H9 (cell line): ENCODE data around the gene PTCRA. TPM values are rescaled to one million over a fixed set of nuclear protein-coding genes. Genes with fewer than 3 reads are reported as not detected.

Source experiments
- DNase-seq: peaks from one replicate; pipeline ENCODE4 v3.0.0-alpha.2; 2017
- H2AFZ ChIP-seq: one replicate; pipeline ENCODE4 v1.6.1; 2013; ENCODE audit warnings: mild to moderate bottlenecking, low read length, control low read depth, moderate library complexity
- H2AK5ac ChIP-seq: 2 replicates; pipeline ENCODE4 v1.6.1; 2013; ENCODE audit warnings: low read length, control low read depth, mixed read lengths; ENCODE audit not compliant: insufficient read length
- H2BK120ac ChIP-seq: one replicate; pipeline ENCODE4 v1.6.1; 2013; ENCODE audit warnings: low read depth, mild to moderate bottlenecking, low read length, control low read depth, inconsistent platforms; ENCODE audit not compliant: poor library complexity, severe bottlenecking
- H2BK12ac ChIP-seq: 2 replicates; pipeline ENCODE4 v1.6.1; 2013; ENCODE audit warnings: low read length, control low read depth, mixed read lengths, low read depth; ENCODE audit not compliant: insufficient read length
- H2BK15ac ChIP-seq: 2 replicates; pipeline ENCODE4 v1.6.1; 2013; ENCODE audit warnings: low read depth, low read length, control low read depth
- H2BK20ac ChIP-seq: one replicate; pipeline ENCODE4 v1.6.1; 2013; ENCODE audit warnings: low read depth, mild to moderate bottlenecking, low read length, control low read depth, inconsistent platforms; ENCODE audit not compliant: poor library complexity, severe bottlenecking
- H2BK5ac ChIP-seq: 2 replicates; pipeline ENCODE4 v1.6.1; 2013; ENCODE audit warnings: low read length, control low read depth, mixed read lengths; ENCODE audit not compliant: insufficient read length
- H3K14ac ChIP-seq: 2 replicates; pipeline ENCODE4 v1.6.1; 2013; ENCODE audit warnings: low read length, control low read depth; ENCODE audit not compliant: insufficient read depth
- H3K18ac ChIP-seq: 2 replicates; pipeline ENCODE4 v1.6.1; 2013; ENCODE audit warnings: low read depth, mild to moderate bottlenecking, mixed read lengths, low read length, control low read depth; ENCODE audit not compliant: insufficient read length
- H3K23ac ChIP-seq: 2 replicates; pipeline ENCODE4 v1.6.1; 2013; ENCODE audit warnings: low read length, control low read depth, mixed read lengths, low read depth; ENCODE audit not compliant: insufficient read length
- H3K23me2 ChIP-seq: 2 replicates; pipeline ENCODE4 v1.6.1; 2013; ENCODE audit warnings: low read depth, mild to moderate bottlenecking, mixed read lengths, low read length, control low read depth; ENCODE audit not compliant: insufficient read length, poor library complexity, severe bottlenecking
- H3K27ac ChIP-seq: 2 replicates; pipeline ENCODE4 v1.5.1; 2013; ENCODE audit warnings: low read length, control low read depth, mixed read lengths, low read depth; ENCODE audit not compliant: insufficient read length
- H3K27me3 ChIP-seq: 2 replicates; pipeline ENCODE4 v1.6.1; 2013; ENCODE audit warnings: low read length, control low read depth, inconsistent platforms; ENCODE audit not compliant: insufficient read depth
- H3K4ac ChIP-seq: 2 replicates; pipeline ENCODE4 v1.6.1; 2013; ENCODE audit warnings: low read depth, mild to moderate bottlenecking, control low read depth, inconsistent platforms, low read length, moderate library complexity
- H3K4me1 ChIP-seq: 2 replicates; pipeline ENCODE4 v1.6.1; 2013; ENCODE audit warnings: low read length, control low read depth, inconsistent platforms; ENCODE audit not compliant: insufficient read depth
- H3K4me2 ChIP-seq: 2 replicates; pipeline ENCODE4 v1.6.1; 2013; ENCODE audit warnings: low read length, control low read depth, mixed read lengths; ENCODE audit not compliant: insufficient read length, insufficient read depth
- H3K56ac ChIP-seq: 2 replicates; pipeline ENCODE4 v1.6.1; 2013; ENCODE audit warnings: low read depth, mild to moderate bottlenecking, mixed read lengths, low read length, control low read depth; ENCODE audit not compliant: insufficient read length
- H3K79me1 ChIP-seq: 2 replicates; pipeline ENCODE4 v1.6.1; 2013; ENCODE audit warnings: low read depth, mild to moderate bottlenecking, moderate library complexity, low read length, control low read depth, inconsistent platforms; ENCODE audit not compliant: insufficient read depth, poor library complexity, severe bottlenecking
- H3K79me2 ChIP-seq: 2 replicates; pipeline ENCODE4 v1.6.1; 2013; ENCODE audit warnings: low read length, control low read depth, inconsistent platforms; ENCODE audit not compliant: insufficient read depth
- H3K9ac ChIP-seq: 2 replicates; pipeline ENCODE4 v1.6.1; 2013; ENCODE audit warnings: low read length, control low read depth, mixed read lengths; ENCODE audit not compliant: insufficient read length; ENCODE audit errors: extremely low read depth
- H3K9me3 ChIP-seq: one replicate; pipeline ENCODE4 v1.6.1; 2013; ENCODE audit warnings: low read depth, low read length, inconsistent platforms; ENCODE audit not compliant: control insufficient read depth
- H3T11ph ChIP-seq: one replicate; pipeline ENCODE4 v1.6.1; 2013; ENCODE audit warnings: mild to moderate bottlenecking, low read length, control low read depth, inconsistent platforms
- H4K20me1 ChIP-seq: one replicate; pipeline ENCODE4 v1.6.1; 2013; ENCODE audit not compliant: control insufficient read depth, insufficient read length, insufficient read depth
- H4K5ac ChIP-seq: 2 replicates; pipeline ENCODE4 v1.6.1; 2013; ENCODE audit warnings: low read depth, mild to moderate bottlenecking, mixed read lengths, low read length, control low read depth; ENCODE audit not compliant: insufficient read length
- H4K8ac ChIP-seq: replicated peaks from 2 replicates; pipeline ENCODE4 v1.6.1; 2013; ENCODE audit warnings: low read length, control low read depth, mixed read lengths, low read depth; ENCODE audit not compliant: insufficient read length
- H4K91ac ChIP-seq: 2 replicates; pipeline ENCODE4 v1.6.1; 2013; ENCODE audit warnings: low read depth, mild to moderate bottlenecking, moderate library complexity, mixed read lengths, low read length, control low read depth; ENCODE audit not compliant: insufficient read length
- H3K27ac Mint-ChIP-seq, 3 experiments: 2 replicates in 2 of 3; 3 replicates in 1 of 3; pipeline ENCODE4 v1.8.0; 2020 to 2021; ENCODE audit warnings: mixed read lengths in 3 of 3, mild to moderate bottlenecking in 1 of 3, moderate library complexity in 1 of 3
- H3K27me3 Mint-ChIP-seq: 2 replicates; pipeline ENCODE4 v1.8.0; 2021; ENCODE audit warnings: low read depth, mild to moderate bottlenecking, moderate library complexity, mixed read lengths
- H3K36me3 Mint-ChIP-seq, 3 experiments: 2 replicates in 2 of 3; 3 replicates in 1 of 3; pipeline ENCODE4 v1.8.0; 2020 to 2021; ENCODE audit warnings: low read depth in 3 of 3, mixed read lengths in 3 of 3; ENCODE audit not compliant: insufficient read depth in 1 of 3
- H3K4me1 Mint-ChIP-seq, 2 experiments: 2 replicates each; pipeline ENCODE4 v1.8.0; 2020; ENCODE audit warnings: mixed read lengths in 2 of 2
- H3K4me3 Mint-ChIP-seq, 2 experiments: 2 replicates in 1 of 2; 3 replicates in 1 of 2; pipeline ENCODE4 v1.8.0; 2020 to 2021; ENCODE audit warnings: mild to moderate bottlenecking in 2 of 2, mixed read lengths in 2 of 2, moderate library complexity in 1 of 2
- H3K9me3 Mint-ChIP-seq, 2 experiments: 2 replicates in 1 of 2; 3 replicates in 1 of 2; pipeline ENCODE4 v1.8.0; 2020; ENCODE audit warnings: mild to moderate bottlenecking in 2 of 2, mixed read lengths in 2 of 2, moderate library complexity in 1 of 2
- CTCF ChIP-seq: fragments of 200-600 bp; sonication (generic); conservative IDR thresholded peaks from 3 replicates; pipeline ENCODE4 v1.8.0; 2021; ENCODE audit warnings: antibody characterized with exemption, mild to moderate bottlenecking
- WGBS: extraction: QIAGEN DNeasy Blood & Tissue Kit; methylation state at CpG from one replicate; pipeline ENCODE4 v1.1.7; 2013; ENCODE audit warnings: missing lambda C conversion rate, low lambda C conversion rate, mixed read lengths; ENCODE audit not compliant: insufficient read length; ENCODE audit errors: extremely low coverage; 5-methylcytosine and 5-hydroxymethylcytosine counted together
- total RNA-seq: library from RNA; stranded (reverse); gene quantifications from 2 replicates; pipeline ENCODE4 v1.2.1, GENCODE V29; 2021

Gene PTCRA
- total RNA-seq, 1 experiment from 2014 or later: not detected

DNA sequence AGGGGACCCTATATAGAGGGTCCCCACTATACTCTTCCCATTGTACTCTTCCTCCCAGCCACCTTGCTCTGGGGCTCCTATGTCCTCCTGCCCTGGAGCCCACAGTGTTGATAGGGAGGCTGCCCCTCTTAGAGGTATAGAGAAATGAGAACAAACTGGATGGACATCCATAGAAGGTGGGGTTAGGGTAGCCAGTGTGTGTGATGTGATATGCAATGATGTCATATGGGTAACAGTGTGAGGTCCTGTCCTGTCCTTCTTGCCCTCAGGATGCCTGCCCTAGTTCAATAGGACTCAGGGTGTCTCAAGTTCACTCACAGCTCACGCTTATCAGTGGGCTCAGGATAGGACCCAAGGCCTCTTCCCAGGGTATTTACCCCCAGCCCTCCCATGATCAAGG is 435 bp downstream of the PTCRA start:
- DNase-seq: no peak
- no peaks in the 10 kb centered on the region for H3K36me3 Mint-ChIP-seq
- H3K14ac ChIP-seq: no peak overlapping the region
- no CpG with 5 or more reads among the region's 1 CpG for WGBS
- no peak overlapping the region for H2BK15ac ChIP-seq
- H3K9me3 Mint-ChIP-seq: no peaks in the 10 kb centered on the region; a peak in 1 of 5 replicates
- no peak overlapping the region for H3K27ac ChIP-seq
- no peaks in the 10 kb centered on the region for H3K79me1 ChIP-seq
- no peak overlapping the region for H4K8ac ChIP-seq
- no peaks in the 10 kb centered on the region for H3K27me3 ChIP-seq
- H3K56ac ChIP-seq: no peak overlapping the region
- peaks cover under 1 to 1% of the 10 kb centered on the region in 2 experiments; a peak in 3 of 4 replicates for H3K4me1 Mint-ChIP-seq
- no peaks in the 10 kb centered on the region for H3K23me2 ChIP-seq
- no peak overlapping the region for H4K91ac ChIP-seq
- H3K9me3 ChIP-seq: no peaks in the 10 kb centered on the region
- no peak overlapping the region for H2AK5ac ChIP-seq
- no peak overlapping the region for H3K4me2 ChIP-seq
- H3K4ac ChIP-seq: no peak overlapping the region
- no peak overlapping the region for H4K5ac ChIP-seq
- no peak overlapping the region for H2BK12ac ChIP-seq
- no peaks in the 10 kb centered on the region for H3K4me1 ChIP-seq
- 0 out of 2 replicates have a peak, but pooled peaks cover 1% of the 10 kb centered on the region for H3K27me3 Mint-ChIP-seq
- TF ChIP-seq CTCF: no peak
- no peak overlapping the region for H3K23ac ChIP-seq
- H3K79me2 ChIP-seq: no peaks in the 10 kb centered on the region
- no peak overlapping the region for H2BK120ac ChIP-seq
- H3K18ac ChIP-seq: no peak overlapping the region
- H2BK5ac ChIP-seq: no peak overlapping the region
- no peak overlapping the region for H2AFZ ChIP-seq
- no peaks in the 10 kb centered on the region for H4K20me1 ChIP-seq
- no peak overlapping the region for H3K9ac ChIP-seq
- H2BK20ac ChIP-seq: no peak overlapping the region
- no peak overlapping the region for H3K27ac Mint-ChIP-seq
- no peak overlapping the region for H3K4me3 Mint-ChIP-seq
- no peak overlapping the region for H3T11ph ChIP-seq
